Measurements from ENCODE around the gene AJAP1. TPM values are rescaled to one million over a fixed set of nuclear protein-coding genes. Genes with fewer than 3 reads are reported as not detected.

AJAP1 gene
- total and polyA plus RNA-seq, 7 donors: 0.04 to 0.95 (median 0.55) TPM; not detected in 1

- no peaks in the 10 kb centered on the region for H3K36me3 ChIP-seq
- WGBS, 2 donors: 72 to 81% methylated on average over 13 of the region's 13 CpGs
- H3K4me3 ChIP-seq: no peak overlapping the region
- H3K27ac ChIP-seq: no peak overlapping the region
- H3K4me1 ChIP-seq: no peaks in the 10 kb centered on the region
- H3K27me3 ChIP-seq: no peaks in the 10 kb centered on the region
- intact Hi-C loops (cut with DNase I): no loop called here
- TF ChIP-seq EP300 (IDR thresholded peaks at IDR 0.05) (no peak), POLR2AphosphoS5 (IDR thresholded peaks at IDR 0.05) (no peak), POLR2A (IDR thresholded peaks at IDR 0.05) (no peak), CTCF (IDR thresholded peaks at IDR 0.05) (no peak)
- H3K9me3 ChIP-seq: no peaks in the 10 kb centered on the region
- DNase-seq: no peak
Observed at GRCh38 chr1:4771267-4771666, 116.9 kb downstream of the AJAP1 start.

- no peak for DNase-seq
- no peak for TF ChIP-seq POLR2A (IDR thresholded peaks at IDR 0.05)
- no peak for TF ChIP-seq POLR2AphosphoS5 (IDR thresholded peaks at IDR 0.05)
- no peak for TF ChIP-seq EP300 (IDR thresholded peaks at IDR 0.05)
- no peak for TF ChIP-seq CTCF (IDR thresholded peaks at IDR 0.05)
- Histone ChIP-seq H3K27ac (no peak overlapping the region), H3K36me3 (no peaks in the 10 kb centered on the region), H3K4me3 (no peak overlapping the region), H3K4me1 (no peaks in the 10 kb centered on the region), H3K9me3 (no peaks in the 10 kb centered on the region), H3K27me3 (no peaks in the 10 kb centered on the region)
- intact Hi-C loops (cut with DNase I): no loop called here
- WGBS, 2 donors: 81% methylated on average over 8 of the region's 8 CpGs
Observed at GRCh38 chr1:4771721-4772120, 117.3 kb downstream of the AJAP1 start.

GRCh38 chr1:4772294-4773010 lies 118.0 kb downstream of the AJAP1 start:
- H3K4me1 ChIP-seq: no peaks in the 10 kb centered on the region
- H3K27ac ChIP-seq: no peak overlapping the region
- H3K4me3 ChIP-seq: no peak overlapping the region
- H3K9me3 ChIP-seq: no peaks in the 10 kb centered on the region
- no peak for DNase-seq
- H3K36me3 ChIP-seq: no peaks in the 10 kb centered on the region
- no peak for TF ChIP-seq POLR2AphosphoS5 (IDR thresholded peaks at IDR 0.05)
- no peak for TF ChIP-seq CTCF (IDR thresholded peaks at IDR 0.05)
- TF ChIP-seq POLR2A (IDR thresholded peaks at IDR 0.05): no peak
- no peak for TF ChIP-seq EP300 (IDR thresholded peaks at IDR 0.05)
- 82 to 83% methylated on average over 37 of the region's 37 CpGs for WGBS, 2 donors
- intact Hi-C loops (cut with DNase I): no loop called here
- H3K27me3 ChIP-seq: no peaks in the 10 kb centered on the region

GRCh38 chr1:4773226-4773625 lies 118.8 kb downstream of the AJAP1 start:
- no peak for DNase-seq
- H3K4me3 ChIP-seq: no peak overlapping the region
- H3K4me1 ChIP-seq: peaks cover 0 to 3% (median under 1%) of the 10 kb centered on the region in 4 donors
- no peaks in the 10 kb centered on the region for H3K36me3 ChIP-seq
- intact Hi-C loops (cut with DNase I): no loop called here
- H3K27ac ChIP-seq: no peak overlapping the region
- no peaks in the 10 kb centered on the region for H3K27me3 ChIP-seq
- WGBS, 2 donors: 45 to 61% methylated on average over 7 of the region's 7 CpGs
- no peak for TF ChIP-seq POLR2A (IDR thresholded peaks at IDR 0.05)
- TF ChIP-seq CTCF (IDR thresholded peaks at IDR 0.05): no peak
- TF ChIP-seq EP300 (IDR thresholded peaks at IDR 0.05): no peak
- no peak for TF ChIP-seq POLR2AphosphoS5 (IDR thresholded peaks at IDR 0.05)
- no peaks in the 10 kb centered on the region for H3K9me3 ChIP-seq

- H3K4me1 ChIP-seq: peaks cover 0 to 4% (median 2%) of the 10 kb centered on the region in 4 donors
- no peaks in the 10 kb centered on the region for H3K36me3 ChIP-seq
- intact Hi-C loops (cut with DNase I): no loop called here
- TF ChIP-seq EP300 (IDR thresholded peaks at IDR 0.05): no peak
- TF ChIP-seq CTCF (IDR thresholded peaks at IDR 0.05): no peak
- TF ChIP-seq POLR2AphosphoS5 (IDR thresholded peaks at IDR 0.05): no peak
- TF ChIP-seq POLR2A (IDR thresholded peaks at IDR 0.05): no peak
- H3K9me3 ChIP-seq: no peaks in the 10 kb centered on the region
- H3K4me3 ChIP-seq: no peak overlapping the region
- WGBS, 2 donors: 84 to 87% methylated on average over 9 of the region's 9 CpGs
- no peak for DNase-seq
- H3K27me3 ChIP-seq: no peaks in the 10 kb centered on the region
- H3K27ac ChIP-seq: no peak overlapping the region
Observed at GRCh38 chr1:4775506-4775905, 121.1 kb downstream of the AJAP1 start.

Data from sigmoid colon (tissue), 7 donors.